Choroid plexus epithelial cell (primary cell): Measurements from ENCODE around the gene TPMT.

Experiments
- DNase-seq: peaks from one replicate; pipeline ENCODE4 v3.0.0-alpha.2; 2010; ENCODE audit warnings: low read depth
- H3K4me3 ChIP-seq: 2 replicates; pipeline ENCODE4 v1.5.1; 2011; ENCODE audit warnings: low read depth, mild to moderate bottlenecking, control low read depth, low read length, moderate library complexity
- CTCF ChIP-seq: conservative IDR thresholded peaks from 2 replicates; pipeline ENCODE4 v1.5.1; 2011; ENCODE audit warnings: low read depth, mild to moderate bottlenecking, control low read depth, inconsistent platforms, low read length, moderate library complexity

The TPMT gene

GRCh38 chr6:18132346-18132745 lies 22.5 kb downstream of the TPMT start:
- H3K4me3 ChIP-seq = no peak overlapping the region
- DNase-seq = no peak
- TF ChIP-seq CTCF = no peak

GRCh38 chr6:18126121-18126520 lies 28.8 kb downstream of the TPMT start:
- no peak for TF ChIP-seq CTCF
- DNase-seq = peak; percentile 18
- no peak overlapping the region for H3K4me3 ChIP-seq

GRCh38 chr6:18122128-18123093 lies 32.5 kb downstream of the TPMT start, which contains the start of gene NHLRC1:
Gene NHLRC1, minus strand, starts transcription at chr6:18122677. Its CDS starts 71 bp downstream, at chr6:18122606.
- DNase-seq = peak; percentile 90
- peak within 1 kb of the TSS; percentile 75 for H3K4me3 ChIP-seq
- peak; percentile 91 for TF ChIP-seq CTCF

- no peak for DNase-seq
- peak overlapping the region; percentile 75 for H3K4me3 ChIP-seq
- TF ChIP-seq CTCF = peak; percentile 30
Measured at GRCh38 chr6:18121580-18122127, 33.2 kb downstream of the TPMT start.

- no peak overlapping the region for H3K4me3 ChIP-seq
- no peak for TF ChIP-seq CTCF
- DNase-seq = no peak
Measured at GRCh38 chr6:18119236-18119635, 35.6 kb downstream of the TPMT start.

- no peak for DNase-seq
- no peak overlapping the region for H3K4me3 ChIP-seq
- no peak for TF ChIP-seq CTCF
Measured at GRCh38 chr6:18118330-18118729, 36.5 kb downstream of the TPMT start.

GRCh38 chr6:18117136-18117535 lies 37.7 kb downstream of the TPMT start:
- no peak for TF ChIP-seq CTCF
- no peak for DNase-seq
- no peak overlapping the region for H3K4me3 ChIP-seq
